Stomach (tissue), 4 donors: ENCODE results near the gene BCAS1.

ENCODE experiments used
- CTCF ChIP-seq, 7 experiments: fragments of 450-650 bp in 4 of 7; fragments of 200-600 bp in 3 of 7; sonication (generic) in 3 of 7; IDR thresholded peaks; one replicate each; pipeline ENCODE4 v1.5.1; 2016 to 2019; ENCODE audit warnings: antibody characterized with exemption in 7 of 7, control low read depth in 2 of 7, mild to moderate bottlenecking in 1 of 7
- POLR2A ChIP-seq, 4 donors: fragments of 450-650 bp; IDR thresholded peaks; one replicate each; pipeline ENCODE4 v1.6.1; 2016; ENCODE audit warnings: antibody characterized with exemption in 4 of 4, control low read depth in 2 of 4, mild to moderate bottlenecking in 1 of 4, moderate library complexity in 1 of 4
- POLR2AphosphoS5 ChIP-seq, 3 donors: sonication (generic); formaldehyde crosslinking; IDR thresholded peaks; one replicate each; pipeline ENCODE4 v1.6.1; 2016; ENCODE audit warnings: antibody characterized with exemption in 3 of 3

GRCh38 chr20:53958260-53958659, 112.1 kb downstream of the BCAS1 start:
- TF ChIP-seq CTCF (IDR thresholded peaks at IDR 0.05), result no peak
- TF ChIP-seq POLR2A (IDR thresholded peaks at IDR 0.05), result no peak
- TF ChIP-seq POLR2AphosphoS5 (IDR thresholded peaks at IDR 0.05), result no peak
